Nephron progenitor cell (in vitro differentiated cells): ENCODE data around the gene FAAH.
A peak's percentile ranks its signal among the peaks of the same experiment; 100 is the strongest.
"Not testable (repeated sequence)": the region's sequence is repeated elsewhere in the genome, so short reads cannot be mapped to it uniquely, and the experiment has no call there.

Experiments used
- DNase-seq: peaks from one replicate; pipeline ENCODE4 v3.0.0; 2021
- H3K27ac Mint-ChIP-seq: 2 replicates; pipeline ENCODE4 v1.8.0; 2021; ENCODE audit warnings: mild to moderate bottlenecking, moderate library complexity, mixed read lengths
- H3K27me3 Mint-ChIP-seq: 2 replicates; pipeline ENCODE4 v1.8.0; 2021; ENCODE audit warnings: mild to moderate bottlenecking, low read depth, mixed read lengths; ENCODE audit not compliant: poor library complexity
- H3K36me3 Mint-ChIP-seq: 2 replicates; pipeline ENCODE4 v1.8.0; 2021; ENCODE audit warnings: low read depth, mixed read lengths
- H3K4me1 Mint-ChIP-seq: 2 replicates; pipeline ENCODE4 v1.8.0; 2021; ENCODE audit warnings: mixed read lengths
- H3K4me3 Mint-ChIP-seq: 2 replicates; pipeline ENCODE4 v1.8.0; 2021; ENCODE audit warnings: mild to moderate bottlenecking, moderate library complexity, mixed read lengths
- H3K9me3 Mint-ChIP-seq: 2 replicates; pipeline ENCODE4 v1.8.0; 2021; ENCODE audit warnings: mild to moderate bottlenecking, moderate library complexity, mixed read lengths
- CTCF ChIP-seq: fragments of 200-600 bp; sonication (generic); IDR thresholded peaks from 2 replicates; pipeline ENCODE4 v1.5.0; 2021; ENCODE audit warnings: antibody characterized with exemption

FAAH gene

GRCh38 chr1:46363121-46363520 lies 31.0 kb upstream of the FAAH start:
- H3K4me3 Mint-ChIP-seq: no peak overlapping the region
- H3K27me3 Mint-ChIP-seq: peaks cover 3% of the 10 kb centered on the region
- no peak for TF ChIP-seq CTCF
- peaks cover 59% of the 10 kb centered on the region for H3K36me3 Mint-ChIP-seq
- no peak for DNase-seq
- H3K27ac Mint-ChIP-seq: peak overlapping the region; percentile 21
- H3K4me1 Mint-ChIP-seq: no peaks in the 10 kb centered on the region
- H3K9me3 Mint-ChIP-seq: no peaks in the 10 kb centered on the region

- H3K4me1 Mint-ChIP-seq: peaks cover 11% of the 10 kb centered on the region
- no peak overlapping the region for H3K4me3 Mint-ChIP-seq
- no peaks in the 10 kb centered on the region for H3K27me3 Mint-ChIP-seq
- no peaks in the 10 kb centered on the region for H3K9me3 Mint-ChIP-seq
- no peak for TF ChIP-seq CTCF
- peaks cover 59% of the 10 kb centered on the region for H3K36me3 Mint-ChIP-seq
- H3K27ac Mint-ChIP-seq: no peak overlapping the region
- DNase-seq: no peak
These were observed 29.5 kb upstream of the FAAH start for GRCh38 chr1:46364612-46365011.

- H3K27ac Mint-ChIP-seq, H3K9me3 Mint-ChIP-seq, H3K27me3 Mint-ChIP-seq, H3K4me3 Mint-ChIP-seq, DNase-seq: not testable (repeated sequence)
- Mint-ChIP-seq H3K4me1 (peaks cover 16% of the 10 kb centered on the region), H3K36me3 (peaks cover 59% of the 10 kb centered on the region)
These were observed 28.3 kb upstream of the FAAH start for GRCh38 chr1:46365796-46366195.

- no peak for DNase-seq
- Mint-ChIP-seq H3K36me3 (peaks cover 60% of the 10 kb centered on the region), H3K27me3 (peaks cover 3% of the 10 kb centered on the region), H3K9me3 (no peaks in the 10 kb centered on the region), H3K4me3 (no peak overlapping the region), H3K27ac (no peak overlapping the region), H3K4me1 (peaks cover 16% of the 10 kb centered on the region)
- TF ChIP-seq CTCF: no peak
These were observed 27.0 kb upstream of the FAAH start for GRCh38 chr1:46367072-46367471.

GRCh38 chr1:46367701-46368100 lies 26.4 kb upstream of the FAAH start:
- Mint-ChIP-seq H3K4me1 (peaks cover 21% of the 10 kb centered on the region), H3K36me3 (peaks cover 62% of the 10 kb centered on the region)
- H3K27ac Mint-ChIP-seq, H3K4me3 Mint-ChIP-seq, H3K27me3 Mint-ChIP-seq, H3K9me3 Mint-ChIP-seq, DNase-seq: not testable (repeated sequence)

GRCh38 chr1:46368791-46369190 lies 25.3 kb upstream of the FAAH start:
- no peak overlapping the region for H3K4me3 Mint-ChIP-seq
- peaks cover 62% of the 10 kb centered on the region for H3K36me3 Mint-ChIP-seq
- TF ChIP-seq CTCF: no peak
- no peaks in the 10 kb centered on the region for H3K9me3 Mint-ChIP-seq
- peak overlapping the region; percentile 81 for H3K27ac Mint-ChIP-seq
- H3K27me3 Mint-ChIP-seq: peaks cover 3% of the 10 kb centered on the region
- peaks cover 21% of the 10 kb centered on the region for H3K4me1 Mint-ChIP-seq
- DNase-seq: no peak

- no peaks in the 10 kb centered on the region for H3K9me3 Mint-ChIP-seq
- H3K4me3 Mint-ChIP-seq: no peak overlapping the region
- peaks cover 21% of the 10 kb centered on the region for H3K4me1 Mint-ChIP-seq
- peaks cover 62% of the 10 kb centered on the region for H3K36me3 Mint-ChIP-seq
- TF ChIP-seq CTCF: no peak
- no peak overlapping the region for H3K27ac Mint-ChIP-seq
- DNase-seq: no peak
- peaks cover 3% of the 10 kb centered on the region for H3K27me3 Mint-ChIP-seq
These were observed 24.4 kb upstream of the FAAH start for GRCh38 chr1:46369542-46370213.
